IMR-90 (cell line): ENCODE data around the gene TGFB1. TPM values are rescaled to one million over a fixed set of nuclear protein-coding genes. Genes with fewer than 3 reads are reported as not detected.

Experiments used
- ATAC-seq: fragments of 200-7000 bp; cut with Tn5 transposase; 2 replicates; pipeline ENCODE4 v1.9.1; 2020; ENCODE audit warnings: low read depth, mild to moderate bottlenecking, moderate library complexity
- BruUV-seq: library from RNA; stranded (reverse); fragments of 400-500 nt; replicated peaks from 2 replicates; lab custom pipeline; 2021; lab: Mats Ljungman, UMichigan
- CTCF ChIA-PET: fragments of 300-600 bp; formaldehyde crosslinking; extraction: SDS; loops from one replicate; lab custom pipeline; 2021; ENCODE audit warnings: antibody characterized with exemption; lab: Yijun Ruan, JAX
- POLR2A ChIA-PET: fragments of 300-600 bp; sonication (Branson Sonifier 250); formaldehyde crosslinking; loops from one replicate; lab custom pipeline; 2022; ENCODE audit warnings: antibody characterized with exemption; ENCODE audit not compliant: unreplicated experiment; lab: Charles Lee
- DNase-seq: peaks from one replicate; pipeline ENCODE4 v3.0.0; 2013
- H2AFZ ChIP-seq: replicated peaks from 2 replicates; pipeline ENCODE3; 2013; ENCODE audit warnings: low read length, mild to moderate bottlenecking; ENCODE audit not compliant: poor library complexity
- H2AK5ac ChIP-seq: 2 replicates; pipeline ENCODE4 v1.6.1; 2013; ENCODE audit warnings: low read depth, low read length, inconsistent platforms
- H2AK9ac ChIP-seq: replicated peaks from 2 replicates; pipeline ENCODE3; 2013; ENCODE audit warnings: mild to moderate bottlenecking, low read depth, low read length, moderate library complexity; ENCODE audit not compliant: poor library complexity
- H2BK120ac ChIP-seq: 2 replicates; pipeline ENCODE4 v1.6.1; 2013; ENCODE audit warnings: low read depth, low read length, inconsistent platforms
- H2BK15ac ChIP-seq: 3 replicates; pipeline ENCODE4 v1.6.1; 2013; ENCODE audit warnings: low read depth, low read length, inconsistent platforms
- H2BK20ac ChIP-seq: 2 replicates; pipeline ENCODE4 v1.6.1; 2013; ENCODE audit warnings: low read depth, mild to moderate bottlenecking, inconsistent platforms, low read length, moderate library complexity
- H2BK5ac ChIP-seq: 2 replicates; pipeline ENCODE4 v1.6.1; 2013; ENCODE audit warnings: mild to moderate bottlenecking, low read depth, low read length, inconsistent platforms; ENCODE audit not compliant: poor library complexity, severe bottlenecking
- H3K14ac ChIP-seq: replicated peaks from 2 replicates; pipeline ENCODE4 v1.6.1; 2013; ENCODE audit warnings: low read depth, low read length, inconsistent platforms
- H3K18ac ChIP-seq: 2 replicates; pipeline ENCODE4 v1.6.1; 2013; ENCODE audit warnings: low read depth, low read length, control low read depth
- H3K23ac ChIP-seq: 2 replicates; pipeline ENCODE4 v1.6.1; 2013; ENCODE audit warnings: low read depth, low read length, inconsistent platforms
- H3K27ac ChIP-seq: 2 replicates; pipeline ENCODE4 v1.5.1; 2013; ENCODE audit warnings: mild to moderate bottlenecking, control low read depth, low read length; ENCODE audit not compliant: insufficient read depth
- H3K27me3 ChIP-seq: 2 replicates; pipeline ENCODE4 v1.6.1; 2013; ENCODE audit warnings: low read length; ENCODE audit not compliant: control insufficient read depth, insufficient read depth
- H3K36me3 ChIP-seq: 2 replicates; pipeline ENCODE4 v1.6.1; 2013; ENCODE audit warnings: low read length, mixed read lengths; ENCODE audit not compliant: control insufficient read depth, insufficient read depth
- H3K4ac ChIP-seq: 2 replicates; pipeline ENCODE4 v1.6.1; 2013; ENCODE audit warnings: low read depth, low read length, inconsistent platforms
- H3K4me1 ChIP-seq: 2 replicates; pipeline ENCODE4 v1.6.1; 2013; ENCODE audit warnings: low read length, mixed read lengths; ENCODE audit not compliant: control insufficient read depth, insufficient read depth
- H3K4me2 ChIP-seq: 2 replicates; pipeline ENCODE4 v1.6.1; 2013; ENCODE audit warnings: low read depth, mild to moderate bottlenecking, control low read depth, low read length, moderate library complexity
- H3K4me3 ChIP-seq: 2 replicates; pipeline ENCODE4 v1.5.1; 2013; ENCODE audit warnings: low read depth, mild to moderate bottlenecking, control low read depth, low read length, moderate library complexity; ENCODE audit not compliant: insufficient read depth
- H3K56ac ChIP-seq: 2 replicates; pipeline ENCODE4 v1.6.1; 2013; ENCODE audit warnings: low read length, inconsistent platforms; ENCODE audit not compliant: insufficient read depth; ENCODE audit errors: extremely low read depth
- H3K79me1 ChIP-seq, 2 experiments: 2 replicates each; pipeline ENCODE4 v1.6.1; 2013; ENCODE audit warnings: low read length in 2 of 2, inconsistent platforms in 1 of 2, low read depth in 1 of 2
- H3K9ac ChIP-seq: 2 replicates; pipeline ENCODE4 v1.6.1; 2013; ENCODE audit warnings: low read depth, low read length, control low read depth
- H3K9me1 ChIP-seq: 2 replicates; pipeline ENCODE4 v1.6.1; 2013; ENCODE audit warnings: low read length, inconsistent platforms; ENCODE audit not compliant: insufficient read depth
- H3K9me3 ChIP-seq: 2 replicates; pipeline ENCODE4 v1.6.1; 2013; ENCODE audit warnings: low read length; ENCODE audit not compliant: control insufficient read depth, insufficient read depth
- H4K20me1 ChIP-seq: 2 replicates; pipeline ENCODE4 v1.6.1; 2013; ENCODE audit warnings: low read length, inconsistent platforms; ENCODE audit not compliant: insufficient read depth
- H4K5ac ChIP-seq: 2 replicates; pipeline ENCODE4 v1.6.1; 2013; ENCODE audit warnings: mild to moderate bottlenecking, low read depth, low read length, control low read depth
- H4K8ac ChIP-seq, 2 experiments: 2 replicates each; pipeline ENCODE4 v1.6.1; 2013; ENCODE audit warnings: low read depth in 2 of 2, low read length in 2 of 2, control low read depth in 1 of 2, inconsistent platforms in 1 of 2
- H4K91ac ChIP-seq: 2 replicates; pipeline ENCODE4 v1.6.1; 2013; ENCODE audit warnings: low read depth, low read length, inconsistent platforms; ENCODE audit not compliant: insufficient read depth
- CHD1 ChIP-seq: IDR thresholded peaks from 2 replicates; pipeline ENCODE4 v1.6.1; 2012; ENCODE audit warnings: low read depth, low read length, improper control_type of control experiment
- MAZ ChIP-seq: IDR thresholded peaks from 2 replicates; pipeline ENCODE4 v1.6.1; 2012; ENCODE audit warnings: low read depth, mild to moderate bottlenecking, low read length, improper control_type of control experiment, moderate library complexity, borderline replicate concordance
- WGBS, 2 experiments: methylation state at CpG; one replicate each; pipeline versions ENCODE4 v1.1.5 to v1.1.7; 2013; ENCODE audit warnings: missing lambda C conversion rate in 2 of 2; ENCODE audit not compliant: insufficient read length in 1 of 2; ENCODE audit errors: extremely low coverage in 2 of 2; 5-methylcytosine and 5-hydroxymethylcytosine counted together
- dilution Hi-C: fragments of 300-500 bp; cut with HindIII; formaldehyde crosslinking; loops from one replicate; pipeline ENCODE4 v1.14.3; 2018; ENCODE audit warnings: low sequenced_read_pairs; ENCODE audit not compliant: unreplicated experiment
- in situ Hi-C: fragments of 300-500 bp; cut with MboI; formaldehyde crosslinking; loops from 3 replicates; pipeline ENCODE4 v1.14.3; 2019; ENCODE audit warnings: low sequenced_read_pairs, inconsistent platforms, mixed read lengths
- intact Hi-C: fragments of 100-400 bp; cut with micrococcal nuclease; formaldehyde crosslinking; loops from 2 replicates; pipeline ENCODE4 v1.10.0; 2022
- polyA plus RNA-seq, 3 experiments: library from polyadenylated mRNA; depleted of rRNA; stranded (reverse); fragments of >200 nt; gene quantifications; 2 replicates each; pipeline ENCODE4 v1.2.3, GENCODE V29; 2012; ENCODE audit warnings: low replicate concordance in 1 of 3
- total RNA-seq: library from RNA; depleted of rRNA; stranded (reverse); fragments of >200 nt; gene quantifications from 2 replicates; pipeline ENCODE4 v1.2.3, GENCODE V29; 2012

TGFB1 gene
- total and polyA plus RNA-seq, 2 of the 4 experiments (the other 2 are of a cell fraction) = 3.2 to 26.7 TPM

DNA sequence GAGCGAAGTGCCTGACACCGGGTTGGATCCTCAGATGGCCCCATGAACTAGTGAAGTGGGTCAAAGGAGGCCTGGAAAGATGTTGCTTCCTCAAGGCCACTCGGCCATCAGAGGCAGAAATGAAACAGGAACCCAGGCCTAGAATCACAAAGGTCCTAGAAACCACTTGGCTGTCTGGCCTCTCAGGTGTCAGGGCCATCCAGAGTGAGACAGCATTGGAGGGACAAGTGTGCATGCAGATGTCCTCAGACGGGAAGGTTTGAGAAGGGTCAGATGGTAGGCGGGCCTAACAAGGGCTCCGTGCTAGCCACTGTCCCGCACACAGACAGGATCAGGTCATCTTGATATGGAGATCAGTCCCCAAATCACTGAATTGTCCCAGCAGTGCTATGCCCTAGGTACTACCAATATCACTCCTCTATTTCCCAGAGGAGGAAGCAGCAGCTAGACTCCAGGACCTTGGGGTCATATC lies 29.5 kb downstream of the TGFB1 start:
- CTCF ChIA-PET = interaction anchor here (1.0 to 1.3 kb wide), 2 partner anchors 28 to 120 kb away, joined by 3 read pairs; no protein-coding TSS in a partner anchor
- H3K9ac ChIP-seq = peak overlapping the region; percentile 19
- peak overlapping the region; percentile 35 for H3K14ac ChIP-seq
- H3K9me1 ChIP-seq = peaks cover 42% of the 10 kb centered on the region
- H4K5ac ChIP-seq = peak overlapping the region; percentile 55
- BruUV-seq = TSS peak; percentile 50
- peak overlapping the region; percentile 90 for H3K27ac ChIP-seq
- peak overlapping the region; percentile 89 for H2BK120ac ChIP-seq
- peak overlapping the region; percentile 96 for H2BK5ac ChIP-seq
- peak overlapping the region; percentile 90 for H4K91ac ChIP-seq
- peaks cover 63% of the 10 kb centered on the region for H3K4me1 ChIP-seq
- dilution Hi-C loops (no loop called here), in situ Hi-C loops (no loop called here), intact Hi-C loops (no loop called here)
- H3K23ac ChIP-seq = peak overlapping the region; percentile 67
- 56% methylated on average over 3 of the region's 7 CpGs; no CpG with 5 or more reads in 1 of the 2 experiments for WGBS, 2 experiments
- H2AK9ac ChIP-seq = peak overlapping the region; percentile 92
- peak overlapping the region; percentile 88; the same call in 2 of the 3 replicates for H2BK15ac ChIP-seq
- peaks cover 34% of the 10 kb centered on the region for H3K36me3 ChIP-seq
- peaks cover 15 to 79% of the 10 kb centered on the region in 2 experiments for H3K79me1 ChIP-seq
- no peaks in the 10 kb centered on the region for H3K27me3 ChIP-seq
- no peak for ATAC-seq
- H2AK5ac ChIP-seq = peak overlapping the region; percentile 97
- H3K9me3 ChIP-seq = no peaks in the 10 kb centered on the region
- H4K20me1 ChIP-seq = peaks cover 68% of the 10 kb centered on the region
- no peak overlapping the region for H3K4me2 ChIP-seq
- peak overlapping the region; percentile 91 for H3K4ac ChIP-seq
- H2BK20ac ChIP-seq = peak overlapping the region; percentile 90
- peak overlapping the region; percentile 74 for H3K56ac ChIP-seq
- H4K8ac ChIP-seq = peak overlapping the region; percentile 64 to 73
- H2AFZ ChIP-seq = peak overlapping the region; percentile 25
- DNase-seq = no peak
- H3K18ac ChIP-seq = peak overlapping the region; percentile 76
- TF ChIP-seq MAZ = no peak
- 0 out of 2 replicates have a peak, but pooled peaks have one; percentile 65 for TF ChIP-seq CHD1
- POLR2A ChIA-PET = no interaction called here
- no peak overlapping the region for H3K4me3 ChIP-seq
